DOHH2 (cell line): ENCODE data around the gene OR52H1.

ENCODE experiments used
- H3F3A ChIP-seq: fragments of 200-600 bp; sonication (generic), shearing (Covaris generic); 2 replicates; pipeline ENCODE4 v1.6.0; 2016; ENCODE audit warnings: antibody characterized with exemption, mild to moderate bottlenecking; ENCODE audit not compliant: control insufficient read depth, insufficient read depth
- H3K27ac ChIP-seq: fragments of 200-600 bp; sonication (generic); 2 replicates; pipeline ENCODE4 v1.5.1; 2014; ENCODE audit warnings: low read depth, mild to moderate bottlenecking, low read length, moderate library complexity
- H3K27me3 ChIP-seq: fragments of 200-600 bp; sonication (generic); 2 replicates; pipeline ENCODE4 v1.6.1; 2014; ENCODE audit warnings: mild to moderate bottlenecking, low read length, mixed read lengths; ENCODE audit not compliant: control insufficient read depth
- H3K36me3 ChIP-seq: fragments of 200-600 bp; sonication (generic); 2 replicates; pipeline ENCODE4 v1.6.1; 2014; ENCODE audit warnings: mild to moderate bottlenecking, low read length, moderate library complexity, mixed read lengths; ENCODE audit not compliant: control insufficient read depth
- H3K4me1 ChIP-seq: fragments of 200-600 bp; sonication (generic); 2 replicates; pipeline ENCODE4 v1.6.1; 2014; ENCODE audit warnings: mild to moderate bottlenecking, low read length, mixed read lengths; ENCODE audit not compliant: control insufficient read depth
- H3K4me2 ChIP-seq: fragments of 200-600 bp; sonication (generic); 2 replicates; pipeline ENCODE4 v1.6.0; 2014; ENCODE audit warnings: mild to moderate bottlenecking, low read length, moderate library complexity
- H3K4me3 ChIP-seq: fragments of 200-600 bp; sonication (generic); 2 replicates; pipeline ENCODE4 v1.5.1; 2014; ENCODE audit warnings: mild to moderate bottlenecking, low read length, mixed read lengths
- H3K79me2 ChIP-seq: fragments of 200-600 bp; sonication (generic); 2 replicates; pipeline ENCODE4 v1.6.1; 2014; ENCODE audit warnings: mild to moderate bottlenecking, low read length, mixed read lengths; ENCODE audit not compliant: control insufficient read depth
- H3K9me2 ChIP-seq: fragments of 200-600 bp; sonication (generic); replicated peaks from 2 replicates; pipeline ENCODE4 v1.6.1; 2014; ENCODE audit warnings: mild to moderate bottlenecking, low read length, mixed read lengths; ENCODE audit not compliant: control insufficient read depth
- H3K9me3 ChIP-seq: fragments of 200-600 bp; sonication (generic); 2 replicates; pipeline ENCODE4 v1.6.1; 2014; ENCODE audit warnings: antibody characterized with exemption, low read length, mixed read lengths; ENCODE audit not compliant: control insufficient read depth, insufficient read depth
- H4K20me1 ChIP-seq: fragments of 200-600 bp; sonication (generic); 2 replicates; pipeline ENCODE4 v1.6.0; 2014; ENCODE audit warnings: low read depth, mild to moderate bottlenecking, antibody characterized with exemption, low read length, moderate library complexity; ENCODE audit not compliant: control insufficient read depth, insufficient read depth
- EZH2phosphoT487 ChIP-seq: fragments of 200-600 bp; sonication (generic); IDR thresholded peaks from 2 replicates; pipeline ENCODE4 v1.6.1; 2017; ENCODE audit warnings: borderline replicate concordance, mild to moderate bottlenecking, antibody characterized with exemption, low read length, moderate library complexity, mixed read lengths
- TF ChIP-seq, protein P1 (sequence below): fragments of 200-600 bp; sonication (generic); IDR thresholded peaks from one replicate; pipeline ENCODE4 v1.5.1; 2014; ENCODE audit warnings: antibody characterized with exemption, mild to moderate bottlenecking, low read depth, low read length; ENCODE audit not compliant: poor library complexity, severe bottlenecking

OR52H1 gene

DNA sequence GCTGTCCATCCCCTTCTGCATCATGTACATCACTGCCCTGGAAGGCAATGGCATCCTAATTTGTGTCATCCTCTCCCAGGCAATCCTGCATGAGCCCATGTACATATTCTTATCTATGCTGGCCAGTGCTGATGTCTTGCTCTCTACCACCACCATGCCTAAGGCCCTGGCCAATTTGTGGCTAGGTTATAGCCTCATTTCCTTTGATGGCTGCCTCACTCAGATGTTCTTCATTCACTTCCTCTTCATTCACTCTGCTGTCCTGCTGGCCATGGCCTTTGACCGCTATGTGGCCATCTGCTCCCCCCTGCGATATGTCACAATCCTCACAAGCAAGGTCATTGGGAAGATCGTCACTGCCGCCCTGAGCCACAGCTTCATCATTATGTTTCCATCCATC, 32.7 kb upstream of the OR52H1 start:
- Histone ChIP-seq H3K9me2 (no peaks in the 10 kb centered on the region), H4K20me1 (no peaks in the 10 kb centered on the region), H3K4me1 (no peaks in the 10 kb centered on the region), H3K79me2 (no peaks in the 10 kb centered on the region), H3K27ac (no peak overlapping the region), H3K4me3 (no peak overlapping the region), H3K4me2 (no peak overlapping the region), H3K9me3 (no peaks in the 10 kb centered on the region), H3K27me3 (no peaks in the 10 kb centered on the region; the same call in 1 of the 2 replicates), H3K36me3 (no peaks in the 10 kb centered on the region), H3F3A (no peaks in the 10 kb centered on the region)
- no peak for TF ChIP-seq EZH2phosphoT487
- TF ChIP-seq, protein P1, sequence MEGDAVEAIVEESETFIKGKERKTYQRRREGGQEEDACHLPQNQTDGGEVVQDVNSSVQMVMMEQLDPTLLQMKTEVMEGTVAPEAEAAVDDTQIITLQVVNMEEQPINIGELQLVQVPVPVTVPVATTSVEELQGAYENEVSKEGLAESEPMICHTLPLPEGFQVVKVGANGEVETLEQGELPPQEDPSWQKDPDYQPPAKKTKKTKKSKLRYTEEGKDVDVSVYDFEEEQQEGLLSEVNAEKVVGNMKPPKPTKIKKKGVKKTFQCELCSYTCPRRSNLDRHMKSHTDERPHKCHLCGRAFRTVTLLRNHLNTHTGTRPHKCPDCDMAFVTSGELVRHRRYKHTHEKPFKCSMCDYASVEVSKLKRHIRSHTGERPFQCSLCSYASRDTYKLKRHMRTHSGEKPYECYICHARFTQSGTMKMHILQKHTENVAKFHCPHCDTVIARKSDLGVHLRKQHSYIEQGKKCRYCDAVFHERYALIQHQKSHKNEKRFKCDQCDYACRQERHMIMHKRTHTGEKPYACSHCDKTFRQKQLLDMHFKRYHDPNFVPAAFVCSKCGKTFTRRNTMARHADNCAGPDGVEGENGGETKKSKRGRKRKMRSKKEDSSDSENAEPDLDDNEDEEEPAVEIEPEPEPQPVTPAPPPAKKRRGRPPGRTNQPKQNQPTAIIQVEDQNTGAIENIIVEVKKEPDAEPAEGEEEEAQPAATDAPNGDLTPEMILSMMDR: no peak

DNA sequence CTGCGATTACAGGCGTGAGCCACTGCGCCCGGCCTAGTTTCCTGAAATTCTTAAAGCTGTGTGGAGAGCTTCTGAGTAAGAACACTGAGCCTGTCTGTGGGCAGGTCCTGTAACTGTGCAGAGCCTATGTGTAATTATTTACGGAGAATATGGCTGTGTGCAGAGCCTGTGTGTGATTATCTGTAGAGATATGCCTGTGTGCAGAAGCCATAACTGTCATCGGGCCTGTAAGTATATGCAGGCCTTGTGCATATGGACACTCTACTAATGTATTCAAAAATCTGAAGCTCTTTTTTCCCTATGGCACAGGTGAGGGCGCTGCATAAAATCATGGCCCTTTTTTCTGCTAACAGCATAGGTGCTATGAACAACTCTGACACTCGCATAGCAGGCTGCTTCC, 32.2 kb upstream of the OR52H1 start, which contains the start of gene OR52B6:
TSS of gene OR52B6 (plus strand) at position 301 of the 400 bp plus-strand sequence. CDS start at position 301, 0 bp downstream.
- Histone ChIP-seq H3K9me3 (no peaks in the 10 kb centered on the region), H3K4me2 (no peak within 1 kb of the TSS), H3K36me3 (no peaks in the 10 kb centered on the region), H3K27ac (no peak within 1 kb of the TSS), H3K79me2 (no peaks in the 10 kb centered on the region), H3K9me2 (no peaks in the 10 kb centered on the region), H3K4me1 (no peaks in the 10 kb centered on the region), H3K4me3 (no peak within 1 kb of the TSS), H3K27me3 (no peaks in the 10 kb centered on the region; the same call in 1 of the 2 replicates), H3F3A (no peaks in the 10 kb centered on the region), H4K20me1 (no peaks in the 10 kb centered on the region)
- no peak for TF ChIP-seq EZH2phosphoT487
- TF ChIP-seq, protein P1: no peak

DNA sequence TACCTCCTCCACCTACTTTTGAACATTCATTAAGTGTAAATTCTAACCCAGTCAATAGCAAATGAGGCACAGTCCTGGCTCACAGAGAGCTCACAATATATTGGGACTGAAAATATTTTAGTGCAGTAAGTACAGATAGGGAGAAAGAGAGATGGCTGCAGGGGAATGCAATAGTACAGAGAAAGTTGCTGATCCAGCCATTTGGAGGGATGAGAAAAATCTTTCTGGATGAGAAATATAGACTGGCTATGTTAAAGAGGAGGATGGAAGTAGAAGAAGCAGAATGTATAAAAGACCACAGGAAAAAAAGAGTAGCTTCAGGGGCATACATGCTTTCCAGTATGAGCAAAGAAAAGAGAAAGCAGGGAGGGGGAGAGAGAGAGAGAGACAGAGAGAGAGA, 28.8 kb upstream of the OR52H1 start:
- Histone ChIP-seq H3K9me2 (no peaks in the 10 kb centered on the region), H3K4me3 (no peak overlapping the region), H3K4me1 (no peaks in the 10 kb centered on the region), H4K20me1 (no peaks in the 10 kb centered on the region), H3K36me3 (no peaks in the 10 kb centered on the region), H3K27me3 (peaks cover 2% of the 10 kb centered on the region; the same call in 1 of the 2 replicates), H3K9me3 (no peaks in the 10 kb centered on the region), H3F3A (no peaks in the 10 kb centered on the region), H3K79me2 (no peaks in the 10 kb centered on the region), H3K4me2 (no peak overlapping the region), H3K27ac (no peak overlapping the region)
- no peak for TF ChIP-seq EZH2phosphoT487
- TF ChIP-seq, protein P1: no peak
